SK-N-SH (cell line): Measurements from ENCODE around the gene B4GALNT2.
"Not testable (repeated sequence)": the region's sequence is repeated elsewhere in the genome, so short reads cannot be mapped to it uniquely, and the experiment has no call there.

ENCODE experiments used
- CTCF ChIP-seq: fragments of 200-600 bp; sonication (generic); IDR thresholded peaks from 2 replicates; pipeline ENCODE4 v1.6.1; 2017; ENCODE audit warnings: antibody characterized with exemption, mild to moderate bottlenecking, moderate library complexity
- EZH2phosphoT487 ChIP-seq: fragments of 200-600 bp; sonication (generic); IDR thresholded peaks from 2 replicates; pipeline ENCODE4 v1.6.1; 2017; ENCODE audit warnings: low read depth, mixed run types, mild to moderate bottlenecking, antibody characterized with exemption, moderate library complexity, borderline replicate concordance
- SIN3A ChIP-seq: IDR thresholded peaks from 2 replicates; pipeline ENCODE4 v1.6.1; 2012; ENCODE audit warnings: low read depth, mild to moderate bottlenecking, low read length, moderate library complexity, borderline replicate concordance
- TF ChIP-seq, protein P1 (sequence below): IDR thresholded peaks from 2 replicates; pipeline ENCODE4 v1.4.0; 2012; ENCODE audit warnings: low read depth, borderline replicate concordance

DNA sequence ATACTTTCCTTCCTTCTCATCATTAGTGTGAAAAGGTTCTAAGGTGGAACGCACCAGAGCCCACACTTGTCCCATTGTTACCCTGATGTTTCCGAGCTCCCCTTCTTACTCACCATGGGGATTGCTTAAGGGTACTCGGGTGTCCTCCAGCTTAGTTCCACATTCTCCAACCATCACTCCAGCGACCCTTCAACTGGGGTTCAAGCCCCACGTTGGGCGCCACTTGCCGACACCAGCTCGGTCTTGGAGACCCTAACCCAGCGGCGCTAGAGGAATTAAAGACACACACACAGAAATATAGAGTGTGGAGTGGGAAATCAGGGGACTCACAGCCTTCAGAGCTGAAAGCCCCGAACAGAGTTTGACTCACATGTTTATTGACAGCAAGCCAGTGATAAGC lies 43.4 kb downstream of the B4GALNT2 start:
- TF ChIP-seq EZH2phosphoT487, SIN3A, CTCF: not testable (repeated sequence)
- TF ChIP-seq, protein P1, sequence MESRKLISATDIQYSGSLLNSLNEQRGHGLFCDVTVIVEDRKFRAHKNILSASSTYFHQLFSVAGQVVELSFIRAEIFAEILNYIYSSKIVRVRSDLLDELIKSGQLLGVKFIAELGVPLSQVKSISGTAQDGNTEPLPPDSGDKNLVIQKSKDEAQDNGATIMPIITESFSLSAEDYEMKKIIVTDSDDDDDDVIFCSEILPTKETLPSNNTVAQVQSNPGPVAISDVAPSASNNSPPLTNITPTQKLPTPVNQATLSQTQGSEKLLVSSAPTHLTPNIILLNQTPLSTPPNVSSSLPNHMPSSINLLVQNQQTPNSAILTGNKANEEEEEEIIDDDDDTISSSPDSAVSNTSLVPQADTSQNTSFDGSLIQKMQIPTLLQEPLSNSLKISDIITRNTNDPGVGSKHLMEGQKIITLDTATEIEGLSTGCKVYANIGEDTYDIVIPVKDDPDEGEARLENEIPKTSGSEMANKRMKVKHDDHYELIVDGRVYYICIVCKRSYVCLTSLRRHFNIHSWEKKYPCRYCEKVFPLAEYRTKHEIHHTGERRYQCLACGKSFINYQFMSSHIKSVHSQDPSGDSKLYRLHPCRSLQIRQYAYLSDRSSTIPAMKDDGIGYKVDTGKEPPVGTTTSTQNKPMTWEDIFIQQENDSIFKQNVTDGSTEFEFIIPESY: not testable (repeated sequence)
